Gastrocnemius medialis (tissue), 4 donors: ENCODE results near the gene PEA15.

ENCODE experiments used
- POLR2A ChIP-seq, 2 donors: fragments of 450-650 bp; IDR thresholded peaks; one replicate each; pipeline ENCODE4 v1.6.1; 2017; ENCODE audit warnings: antibody characterized with exemption in 2 of 2, mild to moderate bottlenecking in 2 of 2, moderate library complexity in 2 of 2
- TF ChIP-seq, protein P1 (sequence below), 5 experiments: fragments of 450-650 bp in 3 of 5; fragments of 200-600 bp in 2 of 5; sonication (generic) in 2 of 5; IDR thresholded peaks in 4 of 5; conservative IDR thresholded peaks in 1 of 5; 1 replicate in 4 of 5; 2 replicates in 1 of 5; pipeline ENCODE4 v1.5.1; 2016 to 2019; ENCODE audit warnings: antibody characterized with exemption in 5 of 5, mild to moderate bottlenecking in 3 of 5, moderate library complexity in 3 of 5

DNA sequence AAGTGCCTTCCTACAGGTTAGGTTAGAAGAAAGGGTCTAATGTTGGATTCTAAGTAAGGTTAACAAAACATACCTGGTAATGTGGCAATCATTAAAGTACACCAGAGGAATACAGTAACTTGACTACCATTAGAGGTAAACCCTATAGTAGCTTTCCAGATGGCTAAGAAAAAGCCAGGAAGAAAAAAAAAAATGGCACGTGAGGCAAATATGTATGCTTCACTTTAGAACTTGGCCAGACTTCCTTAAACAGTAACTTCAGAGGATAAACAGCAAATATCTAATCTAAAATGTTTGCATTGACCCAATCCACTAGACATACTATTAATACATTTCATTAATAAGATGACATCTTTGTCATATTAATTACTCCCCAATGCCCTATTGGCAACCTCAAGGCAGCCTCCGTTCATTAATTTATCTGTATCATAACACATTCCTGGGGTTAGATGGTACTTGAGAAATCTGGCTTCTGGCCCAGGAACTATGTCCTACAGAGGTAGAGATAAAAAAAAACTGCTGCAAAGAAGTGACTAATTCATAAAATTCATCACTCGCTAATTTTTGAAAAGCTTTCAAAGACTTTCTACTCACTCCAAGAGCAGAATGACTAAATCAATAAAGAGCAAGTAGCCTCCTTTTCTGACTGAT lies 51.3 kb downstream of the PEA15 start:
- TF ChIP-seq POLR2A (IDR thresholded peaks at IDR 0.05), result no peak
- TF ChIP-seq, protein P1, sequence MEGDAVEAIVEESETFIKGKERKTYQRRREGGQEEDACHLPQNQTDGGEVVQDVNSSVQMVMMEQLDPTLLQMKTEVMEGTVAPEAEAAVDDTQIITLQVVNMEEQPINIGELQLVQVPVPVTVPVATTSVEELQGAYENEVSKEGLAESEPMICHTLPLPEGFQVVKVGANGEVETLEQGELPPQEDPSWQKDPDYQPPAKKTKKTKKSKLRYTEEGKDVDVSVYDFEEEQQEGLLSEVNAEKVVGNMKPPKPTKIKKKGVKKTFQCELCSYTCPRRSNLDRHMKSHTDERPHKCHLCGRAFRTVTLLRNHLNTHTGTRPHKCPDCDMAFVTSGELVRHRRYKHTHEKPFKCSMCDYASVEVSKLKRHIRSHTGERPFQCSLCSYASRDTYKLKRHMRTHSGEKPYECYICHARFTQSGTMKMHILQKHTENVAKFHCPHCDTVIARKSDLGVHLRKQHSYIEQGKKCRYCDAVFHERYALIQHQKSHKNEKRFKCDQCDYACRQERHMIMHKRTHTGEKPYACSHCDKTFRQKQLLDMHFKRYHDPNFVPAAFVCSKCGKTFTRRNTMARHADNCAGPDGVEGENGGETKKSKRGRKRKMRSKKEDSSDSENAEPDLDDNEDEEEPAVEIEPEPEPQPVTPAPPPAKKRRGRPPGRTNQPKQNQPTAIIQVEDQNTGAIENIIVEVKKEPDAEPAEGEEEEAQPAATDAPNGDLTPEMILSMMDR (IDR thresholded peaks at IDR 0.05 in 4 of 5, conservative IDR thresholded peaks at IDR 0.05 in 1 of 5), result no peak
